ENCODE measurements around the gene NADK2.

NADK2 gene

DNA sequence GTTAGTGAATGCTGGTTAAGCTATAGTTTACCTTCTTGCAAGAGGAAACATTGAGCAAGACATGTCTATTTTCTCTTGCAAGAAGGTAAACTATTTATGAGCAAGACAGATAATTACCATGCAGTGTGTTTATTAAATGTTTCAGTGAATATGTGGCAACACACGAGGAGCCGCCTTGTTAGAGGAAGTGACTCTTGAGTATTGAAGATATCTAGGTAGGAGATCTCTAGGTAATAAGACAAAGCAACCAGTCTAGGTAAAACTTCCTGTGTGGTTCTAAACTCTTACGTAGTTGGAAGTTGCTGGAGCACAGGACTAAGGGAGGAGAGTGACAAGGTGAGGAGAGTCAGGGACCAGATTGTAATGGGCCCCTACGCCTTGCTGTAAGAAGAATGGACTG lies 73.0 kb downstream of the NADK2 start:
- Histone ChIP-seq H3K27me3 (ENCODE audit: insufficient read depth, low read depth, severe bottlenecking) (no peaks in the 10 kb centered on the region), H3K27ac (no peak overlapping the region), H3K36me3 (peaks cover 99% of the 10 kb centered on the region), H3K4me3 (ENCODE audit: low read depth, low read length) (no peak overlapping the region), H3K9me3 (ENCODE audit: severe bottlenecking) (no peaks in the 10 kb centered on the region)
- TF ChIP-seq, protein P1, sequence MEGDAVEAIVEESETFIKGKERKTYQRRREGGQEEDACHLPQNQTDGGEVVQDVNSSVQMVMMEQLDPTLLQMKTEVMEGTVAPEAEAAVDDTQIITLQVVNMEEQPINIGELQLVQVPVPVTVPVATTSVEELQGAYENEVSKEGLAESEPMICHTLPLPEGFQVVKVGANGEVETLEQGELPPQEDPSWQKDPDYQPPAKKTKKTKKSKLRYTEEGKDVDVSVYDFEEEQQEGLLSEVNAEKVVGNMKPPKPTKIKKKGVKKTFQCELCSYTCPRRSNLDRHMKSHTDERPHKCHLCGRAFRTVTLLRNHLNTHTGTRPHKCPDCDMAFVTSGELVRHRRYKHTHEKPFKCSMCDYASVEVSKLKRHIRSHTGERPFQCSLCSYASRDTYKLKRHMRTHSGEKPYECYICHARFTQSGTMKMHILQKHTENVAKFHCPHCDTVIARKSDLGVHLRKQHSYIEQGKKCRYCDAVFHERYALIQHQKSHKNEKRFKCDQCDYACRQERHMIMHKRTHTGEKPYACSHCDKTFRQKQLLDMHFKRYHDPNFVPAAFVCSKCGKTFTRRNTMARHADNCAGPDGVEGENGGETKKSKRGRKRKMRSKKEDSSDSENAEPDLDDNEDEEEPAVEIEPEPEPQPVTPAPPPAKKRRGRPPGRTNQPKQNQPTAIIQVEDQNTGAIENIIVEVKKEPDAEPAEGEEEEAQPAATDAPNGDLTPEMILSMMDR (IDR thresholded peaks at IDR 0.05; ENCODE audit: low read depth, low read length) = no peak
- DNase-seq = no peak

DNA sequence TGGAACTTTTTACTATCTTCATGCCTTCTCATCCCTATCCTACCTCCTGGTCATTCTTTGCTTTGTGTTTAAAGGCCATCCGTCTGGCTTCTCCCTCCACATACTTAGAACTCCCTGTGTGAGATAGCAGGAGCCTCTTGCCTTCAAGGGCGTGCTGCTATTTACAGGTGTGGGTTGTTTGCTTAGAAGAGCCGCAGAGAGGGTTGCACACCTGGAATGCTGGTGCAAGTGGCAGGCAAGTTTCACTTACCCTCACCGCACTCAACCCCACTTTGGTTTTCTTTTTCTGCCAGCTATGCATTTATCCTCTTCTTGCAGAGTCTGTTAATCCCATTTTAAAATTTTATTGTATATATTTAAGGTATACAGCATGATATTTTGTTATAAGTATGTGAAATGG lies 77.3 kb downstream of the NADK2 start:
- peaks cover 100% of the 10 kb centered on the region for H3K36me3 ChIP-seq
- TF ChIP-seq, protein P1 (IDR thresholded peaks at IDR 0.05; ENCODE audit: low read depth, low read length) = no peak
- H3K27ac ChIP-seq = no peak overlapping the region
- H3K4me3 ChIP-seq (ENCODE audit: low read depth, low read length) = no peak overlapping the region
- no peaks in the 10 kb centered on the region for H3K9me3 ChIP-seq (ENCODE audit: severe bottlenecking)
- no peaks in the 10 kb centered on the region for H3K27me3 ChIP-seq (ENCODE audit: insufficient read depth, low read depth, severe bottlenecking)
- no peak for DNase-seq

DNA sequence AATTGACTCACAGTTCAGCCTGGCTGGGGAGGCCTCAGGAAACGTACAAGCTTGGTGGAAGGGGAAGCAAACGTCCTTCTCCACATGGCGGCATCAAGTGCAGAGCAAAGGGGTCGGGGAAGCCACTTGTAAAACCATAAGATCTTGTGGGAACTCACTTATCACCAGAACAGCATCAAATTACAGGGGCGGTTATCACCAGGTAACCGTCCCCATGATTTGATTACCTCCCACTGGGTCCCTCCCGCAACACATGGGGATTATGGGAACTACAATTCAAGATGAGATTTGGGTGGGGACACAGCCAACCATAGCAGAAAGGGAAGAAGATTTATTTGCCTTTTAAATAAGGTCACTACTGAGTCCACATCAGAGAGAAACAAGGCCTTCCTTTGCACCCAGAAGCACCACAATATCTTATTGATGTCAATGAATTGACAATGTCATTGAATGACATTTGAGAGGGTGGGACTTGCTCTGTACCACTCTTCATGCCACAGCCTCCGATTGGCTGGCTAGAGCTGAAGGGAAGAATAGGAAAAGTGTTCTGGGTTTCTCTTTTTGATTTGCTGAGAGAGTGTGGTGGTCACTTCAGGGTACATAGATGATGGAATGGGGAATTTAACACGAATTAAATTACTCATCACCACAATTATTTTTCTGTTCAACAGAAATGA lies 78.8 kb downstream of the NADK2 start:
- TF ChIP-seq, protein P1 (IDR thresholded peaks at IDR 0.05; ENCODE audit: low read depth, low read length) = no peak
- DNase-seq = no peak
- no peak overlapping the region for H3K4me3 ChIP-seq (ENCODE audit: low read depth, low read length)
- peaks cover 100% of the 10 kb centered on the region for H3K36me3 ChIP-seq
- no peaks in the 10 kb centered on the region for H3K9me3 ChIP-seq (ENCODE audit: severe bottlenecking)
- no peaks in the 10 kb centered on the region for H3K27me3 ChIP-seq (ENCODE audit: insufficient read depth, low read depth, severe bottlenecking)
- H3K27ac ChIP-seq = no peak overlapping the region

DNA sequence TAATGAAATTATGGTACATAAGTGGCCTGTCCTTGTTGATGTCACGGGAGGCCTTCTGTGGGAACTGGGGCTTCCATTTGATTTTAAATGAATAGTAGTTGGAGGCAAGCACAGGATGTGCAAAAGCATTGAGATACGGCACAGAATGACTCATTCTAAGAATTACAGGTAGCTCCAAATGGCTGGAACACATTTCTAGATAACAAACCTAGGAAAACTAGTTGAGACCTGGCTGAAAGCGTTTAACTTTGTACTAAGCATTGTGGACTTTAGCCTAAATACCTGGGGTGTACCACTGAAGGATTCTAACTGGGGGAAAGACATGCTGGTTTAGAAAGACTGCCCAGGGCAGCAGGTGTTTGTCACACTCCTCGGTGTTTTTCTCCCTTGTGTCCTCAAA lies 80.4 kb downstream of the NADK2 start:
- no peak overlapping the region for H3K4me3 ChIP-seq (ENCODE audit: low read depth, low read length)
- TF ChIP-seq, protein P1 (IDR thresholded peaks at IDR 0.05; ENCODE audit: low read depth, low read length) = no peak
- no peak for DNase-seq
- peaks cover 100% of the 10 kb centered on the region for H3K36me3 ChIP-seq
- no peaks in the 10 kb centered on the region for H3K27me3 ChIP-seq (ENCODE audit: insufficient read depth, low read depth, severe bottlenecking)
- H3K27ac ChIP-seq = no peak overlapping the region
- no peaks in the 10 kb centered on the region for H3K9me3 ChIP-seq (ENCODE audit: severe bottlenecking)

DNA sequence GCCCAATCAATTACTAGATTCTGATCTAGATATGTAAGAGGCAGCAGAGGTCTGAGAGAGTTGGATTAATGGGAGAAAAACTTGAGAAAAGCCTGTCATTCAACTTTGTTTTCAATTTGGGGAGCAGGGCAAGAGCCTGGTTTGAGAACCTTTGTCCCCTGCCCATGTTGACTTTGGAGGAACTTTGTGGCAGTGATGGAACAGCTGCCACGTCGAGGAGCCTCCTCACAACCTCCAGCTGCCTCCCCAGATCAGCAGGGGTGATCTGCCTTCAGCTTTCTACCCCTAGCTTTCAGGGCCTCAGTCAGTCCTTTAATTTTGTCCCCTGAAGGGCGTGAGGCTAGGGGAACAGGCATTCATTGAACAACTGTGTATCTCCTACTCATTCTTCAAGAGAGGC lies 81.1 kb downstream of the NADK2 start:
- no peak overlapping the region for H3K27ac ChIP-seq
- no peak overlapping the region for H3K4me3 ChIP-seq (ENCODE audit: low read depth, low read length)
- H3K36me3 ChIP-seq = peaks cover 94% of the 10 kb centered on the region
- H3K27me3 ChIP-seq (ENCODE audit: insufficient read depth, low read depth, severe bottlenecking) = no peaks in the 10 kb centered on the region
- H3K9me3 ChIP-seq (ENCODE audit: severe bottlenecking) = no peaks in the 10 kb centered on the region
- TF ChIP-seq, protein P1 (IDR thresholded peaks at IDR 0.05; ENCODE audit: low read depth, low read length) = no peak
- DNase-seq = no peak

DNA sequence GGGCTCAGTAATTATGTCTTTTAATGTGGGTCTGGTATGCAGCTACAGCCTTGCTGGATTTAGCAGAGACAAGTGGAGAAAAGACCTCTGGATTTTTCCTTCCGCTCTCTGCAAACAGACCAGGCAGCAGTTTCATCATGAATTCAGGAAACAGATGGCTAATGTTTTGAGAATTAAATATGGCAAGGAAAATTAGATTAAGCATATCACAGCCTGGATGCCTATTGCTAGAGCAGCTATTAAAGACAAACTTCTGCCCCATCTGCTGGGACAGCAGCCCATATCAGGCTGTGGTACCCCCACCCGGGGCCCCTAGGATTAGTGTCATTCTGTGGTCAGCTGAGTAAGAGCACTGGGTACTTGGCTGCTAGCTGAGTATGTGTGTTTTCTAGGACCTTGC lies 83.6 kb downstream of the NADK2 start:
- TF ChIP-seq, protein P1 (IDR thresholded peaks at IDR 0.05; ENCODE audit: low read depth, low read length) = no peak
- Histone ChIP-seq H3K27ac (peak overlapping the region; percentile 65), H3K27me3 (ENCODE audit: insufficient read depth, low read depth, severe bottlenecking) (no peaks in the 10 kb centered on the region), H3K4me3 (ENCODE audit: low read depth, low read length) (no peak overlapping the region), H3K36me3 (peaks cover 94% of the 10 kb centered on the region), H3K9me3 (ENCODE audit: severe bottlenecking) (no peaks in the 10 kb centered on the region)
- peak; percentile 75 for DNase-seq
